Measurements from ENCODE around the gene PLEKHD1.

The PLEKHD1 gene

DNA sequence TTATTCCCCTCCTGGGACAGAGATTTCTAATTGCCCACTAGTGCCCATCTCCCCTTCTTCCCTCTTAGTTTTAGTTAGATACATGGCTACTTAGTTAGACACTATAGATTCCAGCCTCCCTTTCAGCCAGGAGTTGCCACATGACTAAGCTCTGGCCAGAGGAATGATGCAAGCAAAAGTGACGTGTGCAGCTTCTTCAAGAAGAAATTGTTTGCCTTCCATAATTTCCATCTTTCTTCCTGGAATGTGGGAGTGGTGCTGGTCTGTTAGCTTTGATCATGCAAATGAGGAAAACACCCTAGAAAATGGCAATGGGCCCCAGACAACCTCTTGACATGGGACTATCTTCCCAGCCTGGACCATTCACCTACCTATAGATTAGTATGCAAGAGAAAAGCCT lies 68.7 kb downstream of the PLEKHD1 start:
- DNase-seq, result peak; percentile 78

- DNase-seq, result no peak
Observed at GRCh38 chr14:69554500-69554899, 70.0 kb downstream of the PLEKHD1 start.

GRCh38 chr14:69558774-69559173 lies 74.2 kb downstream of the PLEKHD1 start:
- DNase-seq, result no peak

- DNase-seq, result no peak
Observed at GRCh38 chr14:69559581-69560011, 75.1 kb downstream of the PLEKHD1 start.

DNA sequence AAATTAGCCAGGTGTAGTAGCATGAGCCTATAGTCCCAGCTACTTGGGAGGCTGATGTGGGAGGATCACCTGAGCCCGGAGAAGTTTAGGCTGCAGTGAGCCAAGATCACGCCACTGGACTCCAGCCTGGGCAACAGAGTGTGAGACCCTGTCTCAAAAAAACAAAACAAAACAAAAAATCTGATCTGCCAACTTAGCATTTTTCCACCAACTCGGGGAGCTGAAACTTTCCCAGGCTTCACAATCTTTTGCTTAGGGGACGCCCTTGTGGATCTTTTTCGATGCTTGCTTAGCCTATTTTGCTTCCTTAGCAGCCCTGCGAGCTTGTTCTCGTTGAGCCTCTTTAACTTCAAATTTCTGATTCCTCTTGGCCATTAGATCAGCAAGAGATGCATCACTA lies 76.3 kb downstream of the PLEKHD1 start:
- DNase-seq, result no peak

DNA sequence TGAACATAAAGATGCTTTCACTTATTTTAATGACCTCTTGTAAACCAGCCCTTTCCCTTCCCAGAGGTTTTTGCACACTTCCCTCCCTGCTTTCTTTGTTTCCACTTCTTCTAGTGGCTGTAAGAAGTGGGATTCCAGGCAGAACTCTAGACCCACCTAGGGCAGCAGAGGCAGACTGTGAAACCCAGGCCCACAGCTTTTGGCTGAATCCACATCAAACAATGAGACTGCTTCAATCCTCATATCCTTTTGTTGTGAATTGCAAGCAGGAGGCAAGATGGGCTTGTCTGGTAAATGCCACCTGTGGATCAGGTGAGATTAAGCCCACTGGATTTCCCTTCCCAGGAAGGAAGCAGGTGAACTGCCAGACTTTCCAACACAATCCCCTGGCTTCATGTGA lies 77.4 kb downstream of the PLEKHD1 start:
- DNase-seq, result no peak

DNA sequence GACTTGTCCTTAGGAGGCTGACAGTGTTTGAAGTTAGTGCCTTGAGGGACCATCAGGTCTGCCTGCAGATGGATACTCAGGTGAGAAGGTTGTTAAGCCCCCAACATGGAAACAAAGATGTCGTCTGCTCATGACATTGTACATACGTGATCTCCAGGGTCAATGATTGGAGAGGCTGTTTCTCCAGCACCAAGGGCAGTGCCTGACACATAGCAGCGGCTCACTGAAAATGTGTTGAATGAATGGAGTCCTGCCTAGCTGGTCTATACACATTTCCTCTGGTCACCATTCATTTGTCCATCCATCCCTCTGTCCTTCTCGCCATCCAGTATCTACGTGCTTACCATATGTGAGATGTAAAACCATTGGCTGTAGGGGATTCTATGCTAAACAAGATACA lies 83.0 kb downstream of the PLEKHD1 start:
- DNase-seq, result no peak

- no peak for DNase-seq
Observed at GRCh38 chr14:69569859-69570258, 85.3 kb downstream of the PLEKHD1 start.

- no peak for DNase-seq
Observed at GRCh38 chr14:69570836-69571330, 86.4 kb downstream of the PLEKHD1 start.

GRCh38 chr14:69571449-69572029 lies 87.0 kb downstream of the PLEKHD1 start:
- DNase-seq, result no peak

- DNase-seq, result no peak
Observed at GRCh38 chr14:69572030-69572840, 87.7 kb downstream of the PLEKHD1 start.

DNA sequence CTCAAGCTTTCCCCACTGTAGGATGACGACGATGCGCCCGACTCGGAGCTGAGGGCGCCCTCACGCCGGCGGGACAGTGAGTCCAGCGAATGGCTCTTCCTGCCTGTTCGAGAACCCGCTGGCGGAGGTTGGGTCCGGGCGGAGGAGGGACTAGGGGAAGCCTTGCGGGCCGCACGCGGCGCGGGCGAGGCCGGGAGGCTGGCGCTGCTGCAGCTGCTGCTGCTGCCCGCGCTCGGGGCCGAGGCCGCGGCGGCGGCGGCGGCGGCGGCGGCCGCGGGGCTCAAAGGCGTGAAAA lies 88.3 kb downstream of the PLEKHD1 start:
- DNase-seq, result no peak

DNA sequence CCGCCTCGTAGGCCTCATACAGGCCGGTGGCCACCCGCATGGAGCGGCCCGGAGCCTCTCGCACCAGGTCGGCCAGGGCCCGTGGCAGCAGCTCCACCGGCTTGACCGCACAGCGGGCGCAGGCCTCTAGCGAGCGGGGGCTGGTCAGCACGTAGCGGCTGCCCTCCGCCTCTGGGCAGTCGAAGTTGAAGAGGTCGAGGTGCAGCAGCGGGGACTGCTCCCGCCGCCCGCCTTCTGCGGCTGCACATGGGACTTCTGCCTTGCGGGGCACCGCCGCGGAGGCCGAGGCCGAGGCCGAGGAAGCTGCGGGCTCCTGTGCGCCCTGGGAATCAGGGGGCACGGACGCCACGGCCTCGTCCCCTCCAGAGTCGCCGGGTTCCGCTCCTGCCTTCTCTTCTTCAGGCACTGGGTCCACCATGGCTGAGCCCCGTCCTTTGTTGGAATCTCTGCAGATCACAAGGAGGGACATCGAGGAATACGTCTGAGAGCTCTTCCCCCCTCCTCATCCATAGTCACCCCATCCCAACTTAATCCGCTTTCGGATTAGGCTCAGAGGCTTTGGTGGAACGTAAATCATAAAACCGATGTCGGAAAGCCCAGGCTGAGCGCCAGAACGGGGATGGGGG lies 88.8 kb downstream of the PLEKHD1 start:
- no peak for DNase-seq

- DNase-seq, result no peak
Observed at GRCh38 chr14:69573831-69574262, 89.3 kb downstream of the PLEKHD1 start.

GRCh38 chr14:69574263-69574953 lies 89.9 kb downstream of the PLEKHD1 start, which contains the start of gene CCDC177:
Gene CCDC177, minus strand, starts transcription at chr14:69574871. Its CDS starts 1,249 bp downstream, at chr14:69573622.
- peak; percentile 49 for DNase-seq

- DNase-seq, result no peak
Observed at GRCh38 chr14:69574954-69575295, 90.4 kb downstream of the PLEKHD1 start.

- DNase-seq, result no peak
Observed at GRCh38 chr14:69579476-69579875, 94.9 kb downstream of the PLEKHD1 start.

DNA sequence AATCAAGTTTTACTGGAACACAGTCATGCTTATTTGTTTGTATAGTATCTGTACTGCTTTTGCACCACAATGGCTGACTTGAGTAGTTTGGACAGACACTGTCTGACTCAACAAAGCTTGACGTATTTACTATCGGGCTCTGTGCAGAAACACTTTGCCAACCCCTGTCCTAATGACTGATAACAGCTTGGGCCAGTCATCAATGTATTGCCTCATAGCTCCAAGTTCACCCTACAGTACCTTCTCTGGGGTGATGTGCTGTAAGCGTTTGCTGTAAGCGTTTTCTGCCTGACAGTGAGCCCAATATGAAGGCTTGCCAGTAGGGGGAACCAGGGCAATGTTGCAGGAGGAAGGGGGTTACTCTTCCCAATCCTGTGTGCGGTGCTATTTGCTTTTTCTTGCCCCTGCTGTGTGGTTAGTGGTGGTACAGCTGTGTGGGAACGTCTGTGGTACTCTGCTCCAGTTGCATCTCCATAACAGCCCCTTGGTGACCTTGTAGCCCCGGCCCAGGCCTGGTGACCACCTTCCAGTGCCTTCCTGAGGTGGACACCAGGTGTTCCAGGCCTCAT lies 95.6 kb downstream of the PLEKHD1 start:
- peak; percentile 39 for DNase-seq

Data from EL (cell line).